HG03460 (cell line): ENCODE results near the gene IFNL2.
"Not testable (repeated sequence)": the region's sequence is repeated elsewhere in the genome, so short reads cannot be mapped to it uniquely, and the experiment has no call there.

ENCODE experiments used
- ATAC-seq: cut with Tn5 transposase; IDR thresholded peaks from one replicate; pipeline ENCODE4 v1.9.1; 2021; ENCODE audit not compliant: unreplicated experiment

IFNL2 gene

GRCh38 chr19:39296055-39296645 is 28.0 kb downstream of the IFNL2 start, which contains the start of gene IFNL1:
IFNL1 (plus strand) TSS chr19:39296407; CDS start chr19:39296422, 15 bp downstream.
- no peak for ATAC-seq

GRCh38 chr19:39296906-39297305 is 28.7 kb downstream of the IFNL2 start:
- no peak for ATAC-seq

- no peak for ATAC-seq
Measured at GRCh38 chr19:39297931-39298634, 29.9 kb downstream of the IFNL2 start.

GRCh38 chr19:39299404-39299803 is 31.2 kb downstream of the IFNL2 start:
- no peak for ATAC-seq

GRCh38 chr19:39299832-39300231 is 31.6 kb downstream of the IFNL2 start:
- no peak for ATAC-seq

- no peak for ATAC-seq
Measured at GRCh38 chr19:39301021-39301420, 32.8 kb downstream of the IFNL2 start.

GRCh38 chr19:39301562-39301961 is 33.4 kb downstream of the IFNL2 start:
- no peak for ATAC-seq

GRCh38 chr19:39303373-39304184 is 35.4 kb downstream of the IFNL2 start:
- no peak for ATAC-seq

GRCh38 chr19:39304185-39304513 is 36.0 kb downstream of the IFNL2 start:
- no peak for ATAC-seq

- ATAC-seq: no peak
Measured at GRCh38 chr19:39304701-39305571, 36.7 kb downstream of the IFNL2 start.

- ATAC-seq: no peak
Measured at GRCh38 chr19:39306075-39306474, 37.9 kb downstream of the IFNL2 start.

- ATAC-seq: no peak
Measured at GRCh38 chr19:39307046-39307821, 39.0 kb downstream of the IFNL2 start.

GRCh38 chr19:39307822-39308530 is 39.8 kb downstream of the IFNL2 start:
- ATAC-seq: no peak

- no peak for ATAC-seq
Measured at GRCh38 chr19:39308531-39309304, 40.5 kb downstream of the IFNL2 start.

GRCh38 chr19:39309305-39309670 is 41.1 kb downstream of the IFNL2 start:
- not testable (repeated sequence) for ATAC-seq

GRCh38 chr19:39310558-39311311 is 42.5 kb downstream of the IFNL2 start:
- no peak for ATAC-seq

GRCh38 chr19:39314016-39314728 is 46.0 kb downstream of the IFNL2 start:
- ATAC-seq: no peak

- no peak for ATAC-seq
Measured at GRCh38 chr19:39315933-39316332, 47.7 kb downstream of the IFNL2 start.
